Left cardiac atrium (tissue), 4 donors: ENCODE data around the gene NHLRC4. TPM values are rescaled to one million over a fixed set of nuclear protein-coding genes. Genes with fewer than 3 reads are reported as not detected.

Experiments
- ATAC-seq, 2 donors: fragments of 200-7000 bp; cut with Tn5 transposase; one replicate each; pipeline ENCODE4 v1.9.1; 2020; ENCODE audit warnings: mild to moderate bottlenecking in 2 of 2, moderate library complexity in 2 of 2
- DNase-seq: peaks from one replicate; pipeline ENCODE4 v3.0.0-alpha.2; 2020
- intact Hi-C, 2 donors: fragments of 100-400 bp; cut with DNase I; formaldehyde crosslinking; loops; one replicate each; pipeline versions ENCODE4 v1.14.1 to v1.15.1; 2022 to 2023
- total RNA-seq, 2 donors: library from RNA; stranded (reverse); fragmentation: NEBNext Ultra II Directional; extraction: Animal tissue kit (Norgen Biotek cat#: 25700); gene quantifications; one replicate each; pipeline ENCODE4 v1.2.1, GENCODE V29; 2021
- donor health status: DM: no; HTN: yes; CAD: no.
- donor health status: DM: no; HTN: yes; CAD: no; lungs with severe emphysema.
- donor health status: DM: yes; HTN: yes; CAD: no.
- donor health status: Dilated cardiomyopathy.

The NHLRC4 gene
- total RNA-seq, 2 donors from 2014 or later: 0.10 to 0.97 TPM

GRCh38 chr16:546909-547770 is 19.7 kb upstream of the NHLRC4 start:
- peak; percentile 60 to 69 for ATAC-seq
- intact Hi-C loops: no loop called here
- DNase-seq: peak; percentile 61

DNA sequence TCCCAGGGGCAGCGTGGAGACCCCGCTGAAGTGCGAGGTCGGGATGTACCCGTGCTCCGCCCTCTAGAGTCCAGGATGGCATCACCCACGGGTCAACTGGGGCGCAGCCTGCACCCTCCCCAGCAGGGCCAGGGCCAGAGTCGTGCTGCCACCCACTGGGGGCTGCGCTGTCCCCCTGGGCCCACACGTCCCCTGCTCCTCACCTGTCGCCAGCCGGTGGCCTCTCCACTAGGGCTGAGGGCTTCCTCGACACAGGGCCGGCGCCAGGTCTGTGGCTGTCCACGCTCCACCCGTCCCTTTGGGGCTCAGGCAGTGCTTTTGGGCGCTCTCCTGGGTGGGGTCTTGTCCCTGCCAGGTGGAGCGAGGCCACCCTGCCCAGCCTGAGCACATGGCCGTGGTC is 18.2 kb upstream of the NHLRC4 start:
- ATAC-seq (no peak), DNase-seq (no peak)
- intact Hi-C loops: no loop called here

DNA sequence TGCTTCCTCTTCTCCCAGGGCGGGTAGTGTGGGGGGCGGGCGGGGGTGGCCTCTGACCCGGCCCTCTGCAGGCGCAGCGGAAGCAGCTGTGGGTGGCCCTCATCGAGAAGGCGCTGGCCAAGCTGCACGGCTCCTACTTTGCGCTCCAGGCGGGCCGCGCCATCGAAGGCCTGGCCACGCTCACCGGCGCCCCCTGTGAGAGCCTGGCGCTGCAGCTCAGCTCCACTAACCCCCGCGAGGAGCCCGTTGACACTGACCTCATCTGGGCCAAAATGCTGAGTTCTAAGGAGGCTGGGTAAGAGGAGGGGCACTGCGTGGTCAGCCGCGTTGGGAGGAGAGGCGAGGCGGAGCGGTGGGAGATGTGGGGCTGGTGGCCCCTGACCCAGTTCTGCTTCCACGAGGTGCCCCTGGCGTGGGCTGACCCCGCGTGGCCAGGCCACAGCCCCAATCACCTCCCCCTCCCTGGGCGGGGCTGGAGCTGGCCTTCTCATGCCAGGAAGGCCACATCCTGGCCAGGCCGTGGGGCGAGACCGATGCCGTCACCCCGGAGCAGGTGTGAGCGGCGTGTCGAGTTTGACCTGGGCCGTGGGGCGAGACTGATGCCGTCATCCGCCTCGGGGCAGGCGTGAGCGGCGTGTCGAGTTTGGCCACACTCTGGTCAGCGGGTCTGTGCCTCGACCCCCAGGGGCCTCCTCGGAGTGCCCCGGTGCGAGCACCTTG is 17.1 kb upstream of the NHLRC4 start:
- ATAC-seq (no peak), DNase-seq (no peak)
- intact Hi-C loops: no loop called here

- DNase-seq: no peak
- intact Hi-C loops: no loop called here
- ATAC-seq: no peak
Measured at GRCh38 chr16:551210-551609, 15.6 kb upstream of the NHLRC4 start.

DNA sequence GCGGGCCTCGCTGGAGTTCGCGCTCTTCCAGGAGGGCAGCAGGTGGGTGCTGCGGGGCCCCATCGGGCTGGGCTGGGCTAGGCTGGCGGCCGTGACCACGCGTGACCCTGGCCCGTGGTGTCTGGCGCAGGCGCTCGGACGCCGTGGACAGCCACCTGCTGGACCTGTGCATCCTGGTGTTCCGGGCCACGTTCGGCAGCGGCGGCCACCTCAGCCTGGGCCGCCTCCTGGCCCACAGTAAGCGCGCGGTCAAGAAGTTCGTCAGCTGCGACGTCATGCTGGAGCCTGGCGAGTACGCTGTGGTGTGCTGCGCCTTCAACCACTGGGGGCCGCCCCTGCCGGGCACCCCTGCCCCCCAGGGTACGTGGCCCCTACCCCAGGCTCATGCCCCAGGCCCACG is 14.6 kb upstream of the NHLRC4 start:
- no peak for ATAC-seq
- intact Hi-C loops: no loop called here
- DNase-seq: no peak

- intact Hi-C loops: no loop called here
- DNase-seq: no peak
- ATAC-seq: no peak
Measured at GRCh38 chr16:553601-554296, 13.1 kb upstream of the NHLRC4 start.

DNA sequence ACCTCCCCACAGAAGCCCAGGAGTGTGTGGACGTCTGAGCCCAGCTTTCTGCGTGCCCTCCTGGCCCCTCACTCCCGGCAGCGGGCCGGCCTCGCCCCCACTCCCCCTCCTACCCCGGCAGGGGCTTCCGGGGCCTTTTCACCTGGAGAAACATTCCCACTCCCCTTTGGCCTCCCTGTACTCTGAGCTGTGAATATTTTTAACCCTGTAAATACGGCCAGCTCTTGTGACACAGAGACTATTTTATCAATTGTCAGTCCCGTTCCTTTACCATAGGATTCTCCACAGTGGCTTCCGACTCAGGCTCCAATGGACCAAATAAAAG is 12.5 kb upstream of the NHLRC4 start:
- intact Hi-C loops: no loop called here
- no peak for DNase-seq
- ATAC-seq: no peak

DNA sequence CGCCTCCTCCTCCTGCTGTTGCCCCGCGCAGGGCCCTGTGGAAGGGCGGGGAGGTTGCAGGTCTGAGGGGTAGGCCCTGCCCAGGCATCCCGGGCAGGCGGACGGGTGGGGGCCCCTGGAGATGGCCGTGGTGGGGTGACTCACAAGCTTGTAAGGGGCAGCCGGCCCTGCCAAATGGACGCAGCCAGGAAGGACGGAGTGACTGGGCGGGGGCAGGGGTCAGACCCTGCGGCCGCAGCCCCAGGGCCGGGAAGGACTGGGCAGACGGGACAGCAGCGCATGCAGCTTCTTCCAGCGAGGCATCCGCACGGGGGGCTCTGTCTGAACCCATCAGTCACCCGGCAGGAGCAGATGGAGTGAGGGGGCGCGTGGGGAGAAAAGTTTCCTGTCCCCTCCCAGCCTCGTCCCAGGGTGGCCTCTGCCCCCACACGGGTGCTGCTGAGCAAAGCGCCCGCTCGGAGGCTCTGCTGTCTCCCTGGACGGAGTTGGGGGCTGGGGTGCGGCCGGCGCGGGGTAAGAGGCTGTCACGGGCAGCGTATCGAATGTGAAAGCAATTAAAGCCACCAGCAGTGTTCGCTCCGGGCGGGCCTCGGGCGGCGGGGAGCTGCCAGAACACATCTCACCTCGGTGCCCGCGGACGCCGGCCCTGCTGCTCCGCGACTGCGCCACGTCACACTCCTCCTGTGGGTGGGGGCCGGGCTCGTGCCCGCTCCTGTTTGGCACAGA is 12.0 kb upstream of the NHLRC4 start:
- intact Hi-C loops: no loop called here
- DNase-seq (no peak), ATAC-seq (no peak)

GRCh38 chr16:555528-556473 is 11.0 kb upstream of the NHLRC4 start:
- no peak for ATAC-seq
- DNase-seq: no peak
- intact Hi-C loops: no loop called here

DNA sequence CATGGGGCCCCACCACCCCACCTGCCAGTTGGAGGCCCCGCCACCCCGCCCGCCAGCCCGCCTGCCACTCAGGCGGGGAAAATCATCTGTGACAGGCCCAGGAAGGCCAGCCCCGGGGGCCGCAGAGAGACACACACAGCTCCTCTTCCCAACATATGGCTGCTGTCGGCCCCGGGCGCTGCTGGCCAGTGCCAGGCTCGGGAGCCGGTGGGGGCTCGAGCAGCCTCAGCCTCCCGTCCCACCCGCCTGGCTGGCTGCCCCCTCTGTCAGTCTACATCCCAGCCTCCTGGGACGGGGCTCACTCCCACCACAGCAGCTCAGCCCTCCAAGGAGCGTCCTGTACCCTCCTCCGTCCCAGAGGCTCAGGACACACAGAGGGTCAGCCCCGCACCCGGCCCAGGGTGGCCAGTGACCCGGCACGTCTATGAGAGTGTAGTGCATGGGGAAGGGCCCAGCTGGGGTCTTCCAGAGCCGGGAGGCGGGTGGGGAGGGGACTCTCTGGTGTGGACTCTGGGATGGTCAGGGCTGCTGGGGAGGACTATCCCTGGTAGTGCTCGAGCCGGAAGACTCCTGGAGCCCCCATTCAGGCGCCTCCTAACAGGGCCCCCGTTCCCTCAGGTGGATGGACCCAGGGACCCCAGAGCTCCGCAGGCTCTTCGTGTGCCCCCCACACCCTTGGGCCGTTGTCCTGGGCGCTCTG is 10.2 kb upstream of the NHLRC4 start:
- no peak for DNase-seq
- intact Hi-C loops: no loop called here
- ATAC-seq: no peak

DNA sequence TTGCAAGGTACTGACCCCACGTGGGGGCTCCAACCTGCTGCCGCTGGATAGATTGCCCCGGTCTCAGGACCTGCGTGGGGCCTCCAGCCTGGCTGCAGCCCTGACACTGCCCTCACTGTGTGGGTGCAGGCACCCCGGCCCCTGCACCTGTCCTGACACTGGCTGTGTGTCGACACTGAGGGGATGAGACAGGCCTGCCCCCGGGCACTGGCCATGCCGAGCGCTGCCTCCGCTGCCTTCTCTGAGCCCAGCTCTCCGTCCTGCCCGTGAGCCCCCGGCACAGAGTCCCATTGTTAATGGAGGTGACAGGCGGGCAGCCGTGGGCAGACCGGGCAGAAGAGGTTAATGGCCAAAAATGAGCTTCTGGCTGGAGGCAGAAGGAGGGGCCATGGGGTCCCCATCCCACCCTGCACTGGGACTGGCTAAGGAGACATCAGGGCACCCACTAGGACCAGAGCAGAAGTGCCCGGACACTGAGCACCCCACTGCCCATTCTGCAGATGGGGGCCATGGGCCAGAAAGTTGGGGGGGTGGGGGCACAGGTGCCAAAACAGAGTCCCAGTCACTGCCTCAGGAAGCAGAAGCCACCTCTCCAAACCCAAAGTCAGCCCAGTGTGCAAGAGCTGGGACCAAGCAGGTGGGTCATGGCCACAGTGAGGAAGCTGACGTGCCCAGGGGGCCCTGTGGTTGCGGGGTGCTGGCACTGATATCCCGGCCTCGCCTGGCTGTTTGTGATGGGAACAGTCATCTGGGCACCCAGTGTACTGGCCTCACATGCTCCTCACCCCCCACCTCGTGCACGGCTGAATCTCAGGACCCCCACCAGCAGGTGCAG is 9.1 kb upstream of the NHLRC4 start:
- intact Hi-C loops: no loop called here
- no peak for ATAC-seq
- DNase-seq: no peak

DNA sequence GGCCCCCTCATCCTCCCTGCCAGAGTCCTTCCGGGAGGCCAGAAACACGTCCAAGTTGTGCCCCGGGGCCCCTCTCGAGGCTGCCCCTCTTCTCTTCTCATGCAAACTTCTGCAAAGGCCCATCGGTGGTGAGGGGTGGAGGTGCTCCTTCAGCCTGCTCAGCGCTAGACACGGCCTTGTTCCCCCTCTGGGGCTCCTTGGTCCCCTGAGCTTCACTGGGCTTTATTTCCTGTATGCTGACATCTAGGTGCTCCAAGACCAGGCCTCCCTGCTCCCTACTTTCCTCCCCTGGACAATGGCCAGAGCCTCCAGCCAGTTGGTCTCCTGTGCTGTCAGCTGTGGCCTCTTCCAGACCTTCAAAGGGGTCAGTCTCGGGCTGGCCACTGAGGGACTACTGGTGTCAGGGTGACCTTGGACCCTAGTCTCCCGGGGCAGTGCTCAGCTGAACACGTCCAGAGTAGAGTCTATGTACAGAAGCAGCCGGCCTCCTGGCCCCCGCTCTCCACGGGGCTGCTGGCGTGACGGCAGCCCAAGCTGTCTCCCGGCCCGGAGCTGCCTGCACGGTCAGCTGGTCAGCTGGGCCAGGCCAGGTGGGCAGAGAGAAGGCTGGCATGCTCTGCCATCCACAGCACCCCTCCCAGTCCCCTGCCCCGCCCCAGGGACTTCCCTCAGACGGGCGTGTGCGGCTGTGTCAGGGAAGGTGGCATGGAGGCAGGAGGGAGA is 8.3 kb upstream of the NHLRC4 start:
- ATAC-seq: peak in 1 of 2 donors; percentile 12
- no peak for DNase-seq
- intact Hi-C loops: no loop called here

DNA sequence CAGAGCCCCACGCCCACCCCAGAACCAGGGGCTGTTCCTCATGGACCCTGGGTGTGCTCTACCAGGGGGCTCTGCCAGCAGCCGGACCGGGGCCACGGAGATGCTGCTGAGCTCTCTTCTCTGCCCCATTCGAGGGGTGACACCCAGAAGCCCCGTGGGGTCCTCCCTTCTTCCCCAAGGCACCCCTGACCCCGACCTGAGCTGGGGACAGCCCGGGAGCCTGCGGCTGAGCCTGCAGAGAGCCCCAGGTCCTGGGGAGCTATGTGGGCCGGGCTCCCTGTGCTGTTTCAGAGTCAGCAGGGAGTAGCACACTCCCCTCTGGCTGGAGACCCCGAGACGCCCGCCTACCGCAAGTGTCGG is 7.8 kb upstream of the NHLRC4 start:
- no peak for DNase-seq
- ATAC-seq: no peak
- intact Hi-C loops: no loop called here

DNA sequence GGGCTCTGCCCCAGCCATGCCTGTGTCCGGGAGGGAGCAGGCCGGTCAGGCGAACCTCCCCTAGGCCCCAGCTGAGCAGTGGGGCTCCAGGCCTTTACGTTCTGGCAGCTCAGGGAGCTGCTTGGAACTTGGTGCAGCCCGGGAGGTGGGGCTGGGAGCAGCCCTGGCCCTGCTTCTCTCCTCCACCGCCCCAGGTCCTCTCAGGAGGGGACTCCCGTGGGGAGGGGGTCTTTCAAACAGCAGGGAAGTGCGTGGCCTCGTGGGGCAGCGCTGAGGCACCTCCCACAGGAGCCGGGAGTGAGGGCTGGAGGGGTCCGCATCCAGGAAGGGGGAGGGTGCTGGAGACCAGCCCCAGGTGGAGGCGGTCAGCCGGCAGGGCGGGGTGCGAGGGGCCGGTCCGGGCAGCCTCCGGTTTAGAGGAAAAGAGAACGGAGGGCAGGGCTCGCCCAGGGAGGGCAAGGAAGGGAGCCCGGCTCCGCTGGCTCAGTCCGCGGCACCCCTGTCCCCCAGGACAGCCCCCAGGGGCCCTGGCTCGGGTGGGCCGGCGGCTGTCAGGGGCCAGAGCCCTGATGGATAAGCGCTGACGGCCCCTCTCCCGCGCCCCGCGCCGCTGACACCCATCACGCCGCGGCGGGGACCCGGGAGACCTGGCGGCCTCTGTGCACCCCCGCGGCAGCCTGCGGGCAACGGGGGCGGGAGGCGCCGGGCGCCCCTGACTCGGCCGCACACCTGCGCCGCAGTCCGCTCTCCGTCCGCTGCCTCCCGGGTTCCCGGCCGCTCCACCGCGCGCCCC is 7.2 kb upstream of the NHLRC4 start:
- ATAC-seq (no peak), DNase-seq (no peak)
- intact Hi-C loops: no loop called here

GRCh38 chr16:560204-560700 is 6.6 kb upstream of the NHLRC4 start, which contains the start of gene PRR35:
Gene PRR35 (plus strand): TSS chr16:560394. CDS start chr16:563295, 2,901 bp downstream.
- ATAC-seq (no peak), DNase-seq (no peak)
- intact Hi-C loops: no loop called here
